Measurements from ENCODE around the gene ARHGEF35. TPM values are rescaled to one million over a fixed set of nuclear protein-coding genes. Genes with fewer than 3 reads are reported as not detected.

Gene ARHGEF35
- polyA plus RNA-seq, 1 donor from 2014 or later, result not detected

Other genes starting within 250 kb of the ARHGEF35 start
- 0.36 TPM in 1 of 2 replicates, not detected in the other for gene OR2F1, start 241.0 kb downstream of the ARHGEF35 start, polyA plus RNA-seq
- not detected in 2 replicates for gene OR6B1, start 195.5 kb downstream of the ARHGEF35 start, polyA plus RNA-seq
- gene OR2A5, start 146.9 kb downstream of the ARHGEF35 start, polyA plus RNA-seq, result not detected in 2 replicates
- not detected in 2 replicates for gene OR2A25, start 126.0 kb downstream of the ARHGEF35 start, polyA plus RNA-seq
- not detected in 2 replicates for gene OR2A12, start 109.6 kb downstream of the ARHGEF35 start, polyA plus RNA-seq
- not detected in 2 replicates for gene OR2A2, start 86.2 kb downstream of the ARHGEF35 start, polyA plus RNA-seq
- not detected in 2 replicates for gene OR2A14, start 72.7 kb downstream of the ARHGEF35 start, polyA plus RNA-seq
- not detected in 2 replicates for gene CTAGE4, start 12.4 kb downstream of the ARHGEF35 start, polyA plus RNA-seq
- gene OR2A42, start 43.8 kb upstream of the ARHGEF35 start, polyA plus RNA-seq, result not detected in 2 replicates
- gene OR2A7, start 69.0 kb upstream of the ARHGEF35 start, polyA plus RNA-seq, result not detected in 2 replicates
- gene CTAGE8, start 73.5 kb upstream of the ARHGEF35 start, polyA plus RNA-seq, result not detected in 2 replicates
- gene OR2A1, start 116.6 kb upstream of the ARHGEF35 start, polyA plus RNA-seq, result not detected in 2 replicates
- not detected in 2 replicates for gene ARHGEF5, start 159.6 kb upstream of the ARHGEF35 start, polyA plus RNA-seq
- gene NOBOX, start 207.9 kb upstream of the ARHGEF35 start, polyA plus RNA-seq, result not detected in 2 replicates

Measured in neural cell (in vitro differentiated cells).